22Rv1 (cell line): ENCODE data around the gene TBL1XR1.

Source experiments
- ZFX ChIP-seq: fragments of 450-650 bp; IDR thresholded peaks from 2 replicates; pipeline ENCODE4 v1.6.1; 2017; ENCODE audit warnings: antibody characterized with exemption, borderline replicate concordance
- TF ChIP-seq, protein P1 (sequence below): fragments of 450-650 bp; IDR thresholded peaks from 2 replicates; pipeline ENCODE4 v1.5.1; 2017; ENCODE audit warnings: mild to moderate bottlenecking

DNA sequence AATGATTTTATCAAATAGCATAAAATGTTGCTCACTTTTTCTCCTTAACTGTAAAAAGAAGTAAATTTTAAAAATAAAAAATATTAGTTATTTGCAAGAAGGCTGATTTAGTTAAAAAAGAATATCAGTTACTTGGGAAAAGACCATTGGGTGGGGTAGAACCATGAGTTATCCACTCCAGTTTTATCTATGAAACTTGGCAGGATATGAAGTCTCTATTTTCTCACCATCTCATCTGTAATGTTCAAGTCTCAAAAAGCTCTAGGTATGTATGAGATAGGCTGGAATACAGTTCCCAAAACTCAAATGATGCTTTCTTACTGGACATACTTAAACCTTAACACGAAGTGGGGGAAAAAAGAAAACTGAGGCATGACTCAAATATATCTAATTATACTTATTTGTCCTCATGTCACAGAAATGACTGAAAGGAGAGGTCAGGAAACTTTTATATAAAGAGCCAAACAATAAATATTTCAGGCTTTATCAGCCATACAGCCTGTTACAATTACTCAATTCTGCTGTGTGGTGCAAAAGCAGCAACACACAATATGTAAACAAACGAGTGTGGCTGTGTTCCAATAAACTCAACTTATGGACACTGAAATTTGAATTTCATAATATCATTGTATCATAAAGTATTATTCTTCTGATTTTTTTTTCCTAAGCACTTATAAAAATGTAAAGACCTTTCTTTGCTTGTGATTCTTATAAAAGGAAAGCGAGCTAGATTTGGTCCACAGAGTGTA, 131.8 kb downstream of the TBL1XR1 start:
- TF ChIP-seq, protein P1, sequence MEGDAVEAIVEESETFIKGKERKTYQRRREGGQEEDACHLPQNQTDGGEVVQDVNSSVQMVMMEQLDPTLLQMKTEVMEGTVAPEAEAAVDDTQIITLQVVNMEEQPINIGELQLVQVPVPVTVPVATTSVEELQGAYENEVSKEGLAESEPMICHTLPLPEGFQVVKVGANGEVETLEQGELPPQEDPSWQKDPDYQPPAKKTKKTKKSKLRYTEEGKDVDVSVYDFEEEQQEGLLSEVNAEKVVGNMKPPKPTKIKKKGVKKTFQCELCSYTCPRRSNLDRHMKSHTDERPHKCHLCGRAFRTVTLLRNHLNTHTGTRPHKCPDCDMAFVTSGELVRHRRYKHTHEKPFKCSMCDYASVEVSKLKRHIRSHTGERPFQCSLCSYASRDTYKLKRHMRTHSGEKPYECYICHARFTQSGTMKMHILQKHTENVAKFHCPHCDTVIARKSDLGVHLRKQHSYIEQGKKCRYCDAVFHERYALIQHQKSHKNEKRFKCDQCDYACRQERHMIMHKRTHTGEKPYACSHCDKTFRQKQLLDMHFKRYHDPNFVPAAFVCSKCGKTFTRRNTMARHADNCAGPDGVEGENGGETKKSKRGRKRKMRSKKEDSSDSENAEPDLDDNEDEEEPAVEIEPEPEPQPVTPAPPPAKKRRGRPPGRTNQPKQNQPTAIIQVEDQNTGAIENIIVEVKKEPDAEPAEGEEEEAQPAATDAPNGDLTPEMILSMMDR: no peak
- no peak for TF ChIP-seq ZFX
